ENCODE results near the gene PCP4L1. TPM values are rescaled to one million over a fixed set of nuclear protein-coding genes. Genes with fewer than 3 reads are reported as not detected.
A peak's percentile ranks its signal among the peaks of the same experiment; 100 is the strongest.

PCP4L1 gene
- total and polyA plus RNA-seq, 5 donors from 2014 or later: 0.38 TPM; not detected in 4

DNA sequence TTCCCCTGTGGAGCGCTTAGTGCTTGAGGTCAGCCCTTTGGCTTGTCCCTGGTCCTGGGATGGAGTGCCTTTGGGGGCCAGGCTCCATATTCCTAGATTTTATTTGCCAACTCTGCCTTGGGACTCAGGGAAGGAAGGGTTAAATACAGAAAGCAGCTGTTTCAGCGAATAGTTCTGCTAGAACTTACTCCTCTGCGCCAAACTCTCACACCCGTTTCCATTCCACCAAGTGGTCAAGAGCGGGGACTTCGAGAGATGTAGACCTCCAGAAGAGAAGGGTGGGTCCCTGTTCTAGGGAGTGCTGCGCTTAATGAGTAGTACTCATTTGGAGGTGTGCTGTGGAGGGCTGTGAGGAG is 33.4 kb upstream of the PCP4L1 start:
- H3K27ac ChIP-seq (ENCODE audit: insufficient read depth, low read length, poor library complexity, severe bottlenecking): peak overlapping the region; percentile 77
- Mint-ChIP-seq H3K4me3 (peak overlapping the region in 3 of 4 donors; percentile 82 to 100 (median 100)), H3K4me1 (peaks cover 12 to 72% (median 29%) of the 10 kb centered on the region in 4 donors), H3K27ac (peak overlapping the region; percentile 93 to 100 (median 96)), H3K9me3 (peaks cover 0 to 1% (median 0%) of the 10 kb centered on the region in 7 donors), H3K36me3 (peaks cover 13% of the 10 kb centered on the region), H3K27me3 (no peaks in the 10 kb centered on the region)
- no peaks in the 10 kb centered on the region for H3K9me3 ChIP-seq (ENCODE audit: control insufficient read depth in 2 of 2, low read length in 2 of 2)
- no peaks in the 10 kb centered on the region for H3K27me3 ChIP-seq (ENCODE audit: control insufficient read depth, insufficient read depth, low read length)
- H3K4me1 ChIP-seq (ENCODE audit: control insufficient read depth, insufficient read depth, low read length, poor library complexity, severe bottlenecking): peaks cover 31% of the 10 kb centered on the region
- peak overlapping the region; percentile 43 for H3K4me3 ChIP-seq (ENCODE audit: low read depth, low read length)
- H3K36me3 ChIP-seq (ENCODE audit: control insufficient read depth, insufficient read depth, low read length): peaks cover 16% of the 10 kb centered on the region
- no peak for ATAC-seq (ENCODE audit: low read depth in 2 of 2)
- no peak for DNase-seq

- peaks cover 19% of the 10 kb centered on the region for H3K36me3 ChIP-seq (ENCODE audit: control insufficient read depth, insufficient read depth, low read length)
These were observed 32.8 kb upstream of the PCP4L1 start, which contains the start of gene TOMM40L for GRCh38 chr1:161225534-161226319. Gene TOMM40L, plus strand, starts transcription at chr1:161226060. Its CDS starts 430 bp downstream, at chr1:161226490.

GRCh38 chr1:161226320-161226711 is 32.2 kb upstream of the PCP4L1 start:
- no peak for ATAC-seq (ENCODE audit: low read depth in 2 of 2)
- peaks cover 12 to 64% (median 28%) of the 10 kb centered on the region in 4 donors for H3K4me1 Mint-ChIP-seq
- peak overlapping the region; percentile 82 to 100 (median 100) for H3K4me3 Mint-ChIP-seq
- no peaks in the 10 kb centered on the region for H3K27me3 Mint-ChIP-seq
- H3K36me3 ChIP-seq (ENCODE audit: control insufficient read depth, insufficient read depth, low read length): peaks cover 19% of the 10 kb centered on the region
- H3K4me3 ChIP-seq (ENCODE audit: low read depth, low read length): peak overlapping the region; percentile 80
- H3K27ac Mint-ChIP-seq: peak overlapping the region; percentile 93 to 100 (median 96)
- H3K9me3 Mint-ChIP-seq: peaks cover 0 to 1% (median 0%) of the 10 kb centered on the region in 7 donors
- H3K36me3 Mint-ChIP-seq: peaks cover 16% of the 10 kb centered on the region
- no peak for DNase-seq
- H3K27ac ChIP-seq (ENCODE audit: insufficient read depth, low read length, poor library complexity, severe bottlenecking): peak overlapping the region; percentile 58
- peaks cover 28% of the 10 kb centered on the region for H3K4me1 ChIP-seq (ENCODE audit: control insufficient read depth, insufficient read depth, low read length, poor library complexity, severe bottlenecking)
- no peaks in the 10 kb centered on the region for H3K27me3 ChIP-seq (ENCODE audit: control insufficient read depth, insufficient read depth, low read length)
- H3K9me3 ChIP-seq (ENCODE audit: control insufficient read depth in 2 of 2, low read length in 2 of 2): no peaks in the 10 kb centered on the region

More at GRCh38 chr1:161225534-161226319, 32.8 kb upstream of the PCP4L1 start, which contains the start of gene TOMM40L:
- Mint-ChIP-seq H3K4me3 (peak within 1 kb of the TSS; percentile 82 to 100 (median 100)), H3K4me1 (peaks cover 12 to 67% (median 28%) of the 10 kb centered on the region in 4 donors), H3K27me3 (no peaks in the 10 kb centered on the region), H3K36me3 (peaks cover 16% of the 10 kb centered on the region), H3K9me3 (peaks cover 0 to 1% (median 0%) of the 10 kb centered on the region in 7 donors), H3K27ac (peak within 1 kb of the TSS; percentile 93 to 100 (median 96))
- H3K4me1 ChIP-seq (ENCODE audit: control insufficient read depth, insufficient read depth, low read length, poor library complexity, severe bottlenecking): peaks cover 29% of the 10 kb centered on the region
- no peaks in the 10 kb centered on the region for H3K9me3 ChIP-seq (ENCODE audit: control insufficient read depth in 2 of 2, low read length in 2 of 2)
- H3K4me3 ChIP-seq (ENCODE audit: low read depth, low read length): peak within 1 kb of the TSS; percentile 80
- peak within 1 kb of the TSS; percentile 77 for H3K27ac ChIP-seq (ENCODE audit: insufficient read depth, low read length, poor library complexity, severe bottlenecking)
- DNase-seq: peak; percentile 81 to 99 (median 93)
- no peaks in the 10 kb centered on the region for H3K27me3 ChIP-seq (ENCODE audit: control insufficient read depth, insufficient read depth, low read length)
- ATAC-seq (ENCODE audit: low read depth in 2 of 2): peak; percentile 97

GRCh38 chr1:161226759-161227158 is 31.8 kb upstream of the PCP4L1 start:
- Mint-ChIP-seq H3K27me3 (no peaks in the 10 kb centered on the region), H3K4me1 (peaks cover 12 to 62% (median 28%) of the 10 kb centered on the region in 4 donors), H3K27ac (peak overlapping the region in 2 of 3 donors; percentile 93 to 100), H3K36me3 (peaks cover 16% of the 10 kb centered on the region), H3K4me3 (peak overlapping the region; percentile 68 to 100 (median 80)), H3K9me3 (peaks cover 0 to 1% (median 0%) of the 10 kb centered on the region in 7 donors)
- Histone ChIP-seq H3K4me1 (ENCODE audit: control insufficient read depth, insufficient read depth, low read length, poor library complexity, severe bottlenecking) (peaks cover 28% of the 10 kb centered on the region), H3K27me3 (ENCODE audit: control insufficient read depth, insufficient read depth, low read length) (no peaks in the 10 kb centered on the region), H3K27ac (ENCODE audit: insufficient read depth, low read length, poor library complexity, severe bottlenecking) (no peak overlapping the region), H3K36me3 (ENCODE audit: control insufficient read depth, insufficient read depth, low read length) (peaks cover 19% of the 10 kb centered on the region), H3K4me3 (ENCODE audit: low read depth, low read length) (peak overlapping the region; percentile 80), H3K9me3 (ENCODE audit: control insufficient read depth in 2 of 2, low read length in 2 of 2) (no peaks in the 10 kb centered on the region)
- DNase-seq (no peak), ATAC-seq (ENCODE audit: low read depth in 2 of 2) (no peak)

DNA sequence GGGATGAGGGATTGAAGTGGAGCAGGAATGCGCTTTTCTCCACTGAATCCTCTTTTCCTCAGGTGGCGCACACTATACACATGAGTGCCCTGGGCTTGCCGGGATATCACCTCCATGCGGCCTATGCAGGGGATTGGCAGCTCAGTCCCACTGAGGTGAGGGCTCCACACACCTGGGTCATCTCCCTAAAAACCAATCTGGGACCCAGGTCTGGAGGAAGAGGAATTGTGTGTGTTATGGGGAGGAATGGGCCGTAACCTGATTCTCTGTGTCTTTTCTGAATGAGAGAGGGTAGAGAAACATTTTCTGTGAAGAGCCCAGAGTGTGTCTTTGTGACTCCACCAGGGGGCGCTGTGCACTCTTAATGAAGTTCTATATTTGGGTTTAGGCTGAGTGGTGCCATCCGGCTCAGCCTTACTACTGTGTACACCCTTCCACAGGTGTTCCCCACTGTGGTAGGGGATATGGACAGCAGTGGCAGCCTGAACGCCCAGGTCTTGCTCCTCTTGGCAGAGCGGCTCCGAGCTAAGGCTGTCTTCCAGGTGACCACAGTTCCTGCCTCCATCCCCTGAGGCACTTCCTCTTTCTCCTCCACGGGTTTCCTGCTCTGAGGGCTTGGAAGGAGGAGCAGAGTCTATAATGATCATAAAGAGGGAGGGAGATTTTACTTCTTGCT is 31.2 kb upstream of the PCP4L1 start:
- H3K27me3 ChIP-seq (ENCODE audit: control insufficient read depth, insufficient read depth, low read length): no peaks in the 10 kb centered on the region
- ATAC-seq (ENCODE audit: low read depth in 2 of 2) (peak; percentile 35 to 41), DNase-seq (peak; percentile 74 to 90 (median 85))
- H3K4me1 ChIP-seq (ENCODE audit: control insufficient read depth, insufficient read depth, low read length, poor library complexity, severe bottlenecking): peaks cover 28% of the 10 kb centered on the region
- Mint-ChIP-seq H3K27ac (peak overlapping the region; percentile 22 to 100 (median 93)), H3K4me3 (peak overlapping the region; percentile 68 to 84 (median 80)), H3K4me1 (peaks cover 12 to 57% (median 24%) of the 10 kb centered on the region in 4 donors), H3K36me3 (peaks cover 16% of the 10 kb centered on the region), H3K27me3 (no peaks in the 10 kb centered on the region), H3K9me3 (peaks cover 0 to 1% (median 0%) of the 10 kb centered on the region in 7 donors)
- peak overlapping the region; percentile 80 for H3K4me3 ChIP-seq (ENCODE audit: low read depth, low read length)
- peaks cover 19% of the 10 kb centered on the region for H3K36me3 ChIP-seq (ENCODE audit: control insufficient read depth, insufficient read depth, low read length)
- no peak overlapping the region for H3K27ac ChIP-seq (ENCODE audit: insufficient read depth, low read length, poor library complexity, severe bottlenecking)
- H3K9me3 ChIP-seq (ENCODE audit: control insufficient read depth in 2 of 2, low read length in 2 of 2): no peaks in the 10 kb centered on the region

GRCh38 chr1:161228032-161228431 is 30.5 kb upstream of the PCP4L1 start:
- H3K9me3 Mint-ChIP-seq: peaks cover 0 to 1% (median 0%) of the 10 kb centered on the region in 7 donors
- Histone ChIP-seq H3K4me3 (ENCODE audit: low read depth, low read length) (no peak overlapping the region), H3K4me1 (ENCODE audit: control insufficient read depth, insufficient read depth, low read length, poor library complexity, severe bottlenecking) (peaks cover 28% of the 10 kb centered on the region)

GRCh38 chr1:161229896-161230295 is 28.6 kb upstream of the PCP4L1 start:
- Histone ChIP-seq H3K4me1 (ENCODE audit: control insufficient read depth, insufficient read depth, low read length, poor library complexity, severe bottlenecking) (peaks cover 28% of the 10 kb centered on the region), H3K9me3 (ENCODE audit: control insufficient read depth in 2 of 2, low read length in 2 of 2) (no peaks in the 10 kb centered on the region), H3K4me3 (ENCODE audit: low read depth, low read length) (no peak overlapping the region), H3K27ac (ENCODE audit: insufficient read depth, low read length, poor library complexity, severe bottlenecking) (no peak overlapping the region), H3K36me3 (ENCODE audit: control insufficient read depth, insufficient read depth, low read length) (peaks cover 19% of the 10 kb centered on the region), H3K27me3 (ENCODE audit: control insufficient read depth, insufficient read depth, low read length) (no peaks in the 10 kb centered on the region)
- Mint-ChIP-seq H3K36me3 (peaks cover 16% of the 10 kb centered on the region), H3K9me3 (peaks cover 0 to 1% (median 0%) of the 10 kb centered on the region in 7 donors), H3K4me3 (no peak overlapping the region), H3K27me3 (no peaks in the 10 kb centered on the region), H3K4me1 (peaks cover 12 to 40% (median 24%) of the 10 kb centered on the region in 4 donors), H3K27ac (no peak overlapping the region)
- ATAC-seq (ENCODE audit: low read depth in 2 of 2) (no peak), DNase-seq (peak in 1 of 3 donors; percentile 31)

More at GRCh38 chr1:161228032-161228431, 30.5 kb upstream of the PCP4L1 start:
- peaks cover 12 to 50% (median 24%) of the 10 kb centered on the region in 4 donors for H3K4me1 Mint-ChIP-seq
- H3K27ac ChIP-seq (ENCODE audit: insufficient read depth, low read length, poor library complexity, severe bottlenecking): no peak overlapping the region
- H3K27me3 Mint-ChIP-seq: no peaks in the 10 kb centered on the region
- DNase-seq (no peak), ATAC-seq (ENCODE audit: low read depth in 2 of 2) (no peak)
- peaks cover 19% of the 10 kb centered on the region for H3K36me3 ChIP-seq (ENCODE audit: control insufficient read depth, insufficient read depth, low read length)
- peak overlapping the region in 3 of 4 donors; percentile 22 to 80 (median 68) for H3K4me3 Mint-ChIP-seq
- no peaks in the 10 kb centered on the region for H3K9me3 ChIP-seq (ENCODE audit: control insufficient read depth in 2 of 2, low read length in 2 of 2)
- H3K27me3 ChIP-seq (ENCODE audit: control insufficient read depth, insufficient read depth, low read length): no peaks in the 10 kb centered on the region
- peak overlapping the region; percentile 22 to 100 (median 93) for H3K27ac Mint-ChIP-seq
- peaks cover 16% of the 10 kb centered on the region for H3K36me3 Mint-ChIP-seq

Data from CD4-positive, CD25-positive, alpha-beta regulatory T cell (primary cell).